Thyroid gland (tissue), 4 donors: ENCODE results near the gene ZNF777. TPM values are rescaled to one million over a fixed set of nuclear protein-coding genes. Genes with fewer than 3 reads are reported as not detected.

Experiments used
- DNase-seq, 2 donors: peaks; one replicate each; pipeline ENCODE4 v3.0.0-alpha.2; 2019
- H3K27ac ChIP-seq, 3 donors: fragments of 200-600 bp; sonication (generic); 1 replicate in 2 of 3; 2 replicates in 1 of 3; pipeline ENCODE4 v1.5.1; 2016 to 2019; ENCODE audit warnings: mild to moderate bottlenecking in 1 of 3, moderate library complexity in 1 of 3
- H3K27me3 ChIP-seq: fragments of 200-600 bp; sonication (generic); one replicate; pipeline ENCODE4 v1.5.1; 2019
- H3K36me3 ChIP-seq, 2 donors: fragments of 200-600 bp; sonication (generic); one replicate each; pipeline ENCODE4 v1.5.1; 2016 to 2019
- H3K4me1 ChIP-seq, 2 donors: fragments of 200-600 bp; sonication (generic); one replicate each; pipeline ENCODE4 v1.5.1; 2017 to 2019
- H3K4me3 ChIP-seq, 3 donors: fragments of 200-600 bp; sonication (generic); replicated peaks in 1 of 3; 1 replicate in 2 of 3; 2 replicates in 1 of 3; pipeline ENCODE4 v1.5.1; 2016; ENCODE audit warnings: mild to moderate bottlenecking in 1 of 3
- H3K9me3 ChIP-seq: fragments of 200-600 bp; sonication (generic); one replicate; pipeline ENCODE4 v1.5.1; 2017
- CTCF ChIP-seq, 6 experiments: fragments of 200-600 bp in 3 of 6; fragments of 450-650 bp in 3 of 6; sonication (generic) in 3 of 6; IDR thresholded peaks; one replicate each; pipeline ENCODE4 v1.5.1; 2016 to 2019; ENCODE audit warnings: antibody characterized with exemption in 6 of 6, mild to moderate bottlenecking in 2 of 6, inconsistent platforms in 1 of 6, moderate library complexity in 1 of 6
- POLR2A ChIP-seq, 2 donors: fragments of 450-650 bp; IDR thresholded peaks; one replicate each; pipeline ENCODE4 v1.6.1; 2017; ENCODE audit warnings: antibody characterized with exemption in 2 of 2, mild to moderate bottlenecking in 2 of 2, moderate library complexity in 1 of 2
- WGBS, 2 donors: methylation state at CpG; one replicate each; pipeline ENCODE4 v1.1.5; 2017; 5-methylcytosine and 5-hydroxymethylcytosine counted together
- intact Hi-C: fragments of 100-400 bp; cut with DNase I; formaldehyde crosslinking; loops from one replicate; pipeline ENCODE4 v1.15.1; 2023
- total RNA-seq, 4 donors: library from RNA; depleted of rRNA; stranded (reverse); fragments of >200 nt; gene quantifications; one replicate each; pipeline ENCODE4 v1.2.3, GENCODE V29; 2016

Gene ZNF777
- total RNA-seq, 4 donors from 2014 or later = 9.0 to 14.9 (median 12.1) TPM

GRCh38 chr7:149458235-149458634, 2.6 kb downstream of the ZNF777 start:
- Histone ChIP-seq H3K4me3 (no peak overlapping the region), H3K9me3 (no peaks in the 10 kb centered on the region), H3K36me3 (peaks cover 14 to 24% of the 10 kb centered on the region in 2 donors), H3K27ac (no peak overlapping the region), H3K4me1 (peaks cover 5 to 12% of the 10 kb centered on the region in 2 donors), H3K27me3 (no peaks in the 10 kb centered on the region)
- intact Hi-C loops = no loop called here
- no peak for DNase-seq
- WGBS, 2 donors = 88 to 93% methylated on average over 3 of the region's 3 CpGs
- no peak for TF ChIP-seq CTCF (IDR thresholded peaks at IDR 0.05)
- no peak for TF ChIP-seq POLR2A (IDR thresholded peaks at IDR 0.05)

- intact Hi-C loops = no loop called here
Measured at GRCh38 chr7:149457766-149458165, 3.1 kb downstream of the ZNF777 start.

GRCh38 chr7:149456506-149457421, 4.1 kb downstream of the ZNF777 start:
- intact Hi-C loops = no loop called here
- H3K27ac ChIP-seq = no peak overlapping the region
- H3K9me3 ChIP-seq = no peaks in the 10 kb centered on the region
- H3K4me3 ChIP-seq = no peak overlapping the region
- H3K36me3 ChIP-seq = peaks cover 17 to 24% of the 10 kb centered on the region in 2 donors
- H3K4me1 ChIP-seq = peaks cover 5 to 12% of the 10 kb centered on the region in 2 donors
- no peaks in the 10 kb centered on the region for H3K27me3 ChIP-seq
- WGBS, 2 donors = 90 to 93% methylated on average over 11 of the region's 11 CpGs
- no peak for TF ChIP-seq POLR2A (IDR thresholded peaks at IDR 0.05)
- no peak for TF ChIP-seq CTCF (IDR thresholded peaks at IDR 0.05)
- DNase-seq = no peak

More at GRCh38 chr7:149457766-149458165, 3.1 kb downstream of the ZNF777 start:
- no peak overlapping the region for H3K4me3 ChIP-seq
- no peak overlapping the region for H3K27ac ChIP-seq
- H3K4me1 ChIP-seq = peaks cover 5 to 12% of the 10 kb centered on the region in 2 donors
- TF ChIP-seq CTCF (IDR thresholded peaks at IDR 0.05) (no peak), POLR2A (IDR thresholded peaks at IDR 0.05) (no peak)
- H3K36me3 ChIP-seq = peaks cover 17 to 24% of the 10 kb centered on the region in 2 donors
- no peaks in the 10 kb centered on the region for H3K9me3 ChIP-seq
- WGBS, 2 donors = 91 to 93% methylated on average over 1 of the region's 1 CpG
- no peak for DNase-seq
- no peaks in the 10 kb centered on the region for H3K27me3 ChIP-seq

GRCh38 chr7:149455175-149455950, 5.5 kb downstream of the ZNF777 start:
- H3K9me3 ChIP-seq = no peaks in the 10 kb centered on the region
- no peak for TF ChIP-seq POLR2A (IDR thresholded peaks at IDR 0.05)
- TF ChIP-seq CTCF (IDR thresholded peaks at IDR 0.05) = no peak
- peaks cover 5 to 12% of the 10 kb centered on the region in 2 donors for H3K4me1 ChIP-seq
- WGBS, 2 donors = 91 to 93% methylated on average over 21 to 24 of the region's 24 CpGs
- DNase-seq = no peak
- H3K36me3 ChIP-seq = peaks cover 27 to 31% of the 10 kb centered on the region in 2 donors
- no peak overlapping the region for H3K27ac ChIP-seq
- intact Hi-C loops = no loop called here
- no peaks in the 10 kb centered on the region for H3K27me3 ChIP-seq
- H3K4me3 ChIP-seq = no peak overlapping the region
